ENCODE results near the gene F9. TPM values are rescaled to one million over a fixed set of nuclear protein-coding genes. Genes with fewer than 3 reads are reported as not detected.

Gene F9
- total RNA-seq, 1 experiment from 2014 or later: not detected

DNA sequence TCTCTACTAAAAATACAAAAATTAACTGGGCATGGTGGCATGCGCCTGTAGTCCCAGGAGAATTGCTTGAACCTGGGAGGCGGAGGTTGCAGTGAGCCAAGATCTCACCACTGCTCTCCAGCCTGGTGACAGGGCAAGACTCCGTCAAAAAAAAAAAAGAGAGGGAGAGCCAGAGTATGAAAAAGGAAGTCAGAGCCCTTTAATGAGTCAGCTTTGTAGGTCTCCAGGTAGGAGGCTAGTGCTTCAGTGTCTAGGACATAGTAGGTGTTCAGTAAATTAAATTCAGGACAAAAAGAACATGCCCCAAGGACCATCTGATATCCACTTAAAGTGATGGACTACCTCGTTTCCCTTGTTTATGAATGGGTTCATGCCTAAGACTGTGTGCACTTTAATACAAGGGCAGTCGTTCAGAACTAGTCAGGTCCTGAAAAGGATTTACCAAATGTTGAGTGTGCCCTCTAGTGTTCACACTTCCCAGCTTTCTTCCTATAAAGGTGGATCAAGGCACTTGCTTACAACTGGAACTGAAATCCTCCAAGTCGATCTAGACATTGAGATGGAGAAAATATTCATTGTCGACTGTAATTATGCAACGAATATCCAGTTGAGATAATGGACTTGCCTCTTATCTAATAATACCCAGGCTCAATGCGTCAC is 29.0 kb downstream of the F9 start (continued):
- no peak for TF ChIP-seq FOSL1 (IDR thresholded peaks at IDR 0.05; ENCODE audit: low read depth)

DNA sequence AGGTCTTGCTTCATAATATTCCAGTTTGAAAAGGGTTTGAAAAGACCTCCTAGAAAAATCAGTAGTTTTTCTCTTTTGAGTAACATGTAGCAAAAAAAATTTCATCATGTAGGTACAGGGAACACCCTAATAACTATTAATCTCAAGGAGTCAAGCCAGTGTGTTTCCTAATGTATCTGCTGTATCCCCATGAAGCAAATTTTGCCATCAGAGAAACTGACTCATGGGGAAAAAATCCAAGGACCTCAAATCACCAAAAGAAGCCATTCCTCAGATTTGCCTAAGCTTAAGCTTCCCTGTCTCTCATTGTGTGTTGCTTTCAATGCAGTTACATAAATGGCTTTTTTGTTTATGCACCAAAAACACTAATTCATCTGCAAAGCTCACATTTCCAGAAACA is 29.7 kb downstream of the F9 start:
- Histone ChIP-seq H3K9me2 (ENCODE audit: insufficient read depth) (no peaks in the 10 kb centered on the region), H3K79me2 (ENCODE audit: insufficient read depth, low read length) (no peaks in the 10 kb centered on the region), H3K27me3 (ENCODE audit: insufficient read depth, low read length) (no peaks in the 10 kb centered on the region), H3K4me3 (replicated peaks in 1 of 2; ENCODE audit: low read depth in 1 of 2, low read length in 2 of 2) (no peak overlapping the region), H3K4me1 (ENCODE audit: control insufficient read depth in 1 of 2, insufficient read depth in 2 of 2, low read length in 2 of 2) (no peaks in the 10 kb centered on the region), H3K9ac (ENCODE audit: low read length) (no peak overlapping the region), H3K9me3 (ENCODE audit: control insufficient read depth in 1 of 2, insufficient read depth in 1 of 2, low read depth in 1 of 2, low read length in 2 of 2) (no peaks in the 10 kb centered on the region), H3K27ac (ENCODE audit: low read depth, low read length) (no peak overlapping the region), H3K4me2 (ENCODE audit: low read length) (no peak overlapping the region), H2AFZ (ENCODE audit: low read depth, low read length, poor library complexity, severe bottlenecking) (no peak overlapping the region), H3K36me3 (ENCODE audit: control insufficient read depth in 1 of 2, insufficient read depth in 2 of 2, low read length in 2 of 2) (no peaks in the 10 kb centered on the region), H4K20me1 (ENCODE audit: insufficient read depth) (no peaks in the 10 kb centered on the region)
- no peak for TF ChIP-seq YY1 (IDR thresholded peaks at IDR 0.05; ENCODE audit: extremely low read depth, insufficient replicate concordance, low read depth, low read length)
- TF ChIP-seq, protein P1, sequence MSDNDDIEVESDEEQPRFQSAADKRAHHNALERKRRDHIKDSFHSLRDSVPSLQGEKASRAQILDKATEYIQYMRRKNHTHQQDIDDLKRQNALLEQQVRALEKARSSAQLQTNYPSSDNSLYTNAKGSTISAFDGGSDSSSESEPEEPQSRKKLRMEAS (IDR thresholded peaks at IDR 0.05): no peak
- no peak for TF ChIP-seq SRF (IDR thresholded peaks at IDR 0.05; ENCODE audit: low read depth)
- TF ChIP-seq POLR2AphosphoS5 (IDR thresholded peaks at IDR 0.05; ENCODE audit: low read depth, low read length): no peak
- TF ChIP-seq, protein P2, sequence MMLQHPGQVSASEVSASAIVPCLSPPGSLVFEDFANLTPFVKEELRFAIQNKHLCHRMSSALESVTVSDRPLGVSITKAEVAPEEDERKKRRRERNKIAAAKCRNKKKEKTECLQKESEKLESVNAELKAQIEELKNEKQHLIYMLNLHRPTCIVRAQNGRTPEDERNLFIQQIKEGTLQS (IDR thresholded peaks at IDR 0.05): no peak
- no peak for TF ChIP-seq EZH2phosphoT487 (IDR thresholded peaks at IDR 0.05; ENCODE audit: borderline replicate concordance)
- TF ChIP-seq, protein P3, sequence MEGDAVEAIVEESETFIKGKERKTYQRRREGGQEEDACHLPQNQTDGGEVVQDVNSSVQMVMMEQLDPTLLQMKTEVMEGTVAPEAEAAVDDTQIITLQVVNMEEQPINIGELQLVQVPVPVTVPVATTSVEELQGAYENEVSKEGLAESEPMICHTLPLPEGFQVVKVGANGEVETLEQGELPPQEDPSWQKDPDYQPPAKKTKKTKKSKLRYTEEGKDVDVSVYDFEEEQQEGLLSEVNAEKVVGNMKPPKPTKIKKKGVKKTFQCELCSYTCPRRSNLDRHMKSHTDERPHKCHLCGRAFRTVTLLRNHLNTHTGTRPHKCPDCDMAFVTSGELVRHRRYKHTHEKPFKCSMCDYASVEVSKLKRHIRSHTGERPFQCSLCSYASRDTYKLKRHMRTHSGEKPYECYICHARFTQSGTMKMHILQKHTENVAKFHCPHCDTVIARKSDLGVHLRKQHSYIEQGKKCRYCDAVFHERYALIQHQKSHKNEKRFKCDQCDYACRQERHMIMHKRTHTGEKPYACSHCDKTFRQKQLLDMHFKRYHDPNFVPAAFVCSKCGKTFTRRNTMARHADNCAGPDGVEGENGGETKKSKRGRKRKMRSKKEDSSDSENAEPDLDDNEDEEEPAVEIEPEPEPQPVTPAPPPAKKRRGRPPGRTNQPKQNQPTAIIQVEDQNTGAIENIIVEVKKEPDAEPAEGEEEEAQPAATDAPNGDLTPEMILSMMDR (IDR thresholded peaks at IDR 0.05 in 2 of 3, conservative IDR thresholded peaks at IDR 0.05 in 1 of 3; ENCODE audit: borderline replicate concordance in 1 of 3, insufficient read depth in 1 of 3, low read depth in 2 of 3, low read length in 2 of 3): no peak
- no peak for TF ChIP-seq SIN3A (IDR thresholded peaks at IDR 0.05; ENCODE audit: low read depth)
- no peak for TF ChIP-seq CBX3 (IDR thresholded peaks at IDR 0.05; ENCODE audit: low read depth)
- no peak for TF ChIP-seq ELF1 (IDR thresholded peaks at IDR 0.05; ENCODE audit: borderline replicate concordance, low read depth)
- TF ChIP-seq, protein P4, sequence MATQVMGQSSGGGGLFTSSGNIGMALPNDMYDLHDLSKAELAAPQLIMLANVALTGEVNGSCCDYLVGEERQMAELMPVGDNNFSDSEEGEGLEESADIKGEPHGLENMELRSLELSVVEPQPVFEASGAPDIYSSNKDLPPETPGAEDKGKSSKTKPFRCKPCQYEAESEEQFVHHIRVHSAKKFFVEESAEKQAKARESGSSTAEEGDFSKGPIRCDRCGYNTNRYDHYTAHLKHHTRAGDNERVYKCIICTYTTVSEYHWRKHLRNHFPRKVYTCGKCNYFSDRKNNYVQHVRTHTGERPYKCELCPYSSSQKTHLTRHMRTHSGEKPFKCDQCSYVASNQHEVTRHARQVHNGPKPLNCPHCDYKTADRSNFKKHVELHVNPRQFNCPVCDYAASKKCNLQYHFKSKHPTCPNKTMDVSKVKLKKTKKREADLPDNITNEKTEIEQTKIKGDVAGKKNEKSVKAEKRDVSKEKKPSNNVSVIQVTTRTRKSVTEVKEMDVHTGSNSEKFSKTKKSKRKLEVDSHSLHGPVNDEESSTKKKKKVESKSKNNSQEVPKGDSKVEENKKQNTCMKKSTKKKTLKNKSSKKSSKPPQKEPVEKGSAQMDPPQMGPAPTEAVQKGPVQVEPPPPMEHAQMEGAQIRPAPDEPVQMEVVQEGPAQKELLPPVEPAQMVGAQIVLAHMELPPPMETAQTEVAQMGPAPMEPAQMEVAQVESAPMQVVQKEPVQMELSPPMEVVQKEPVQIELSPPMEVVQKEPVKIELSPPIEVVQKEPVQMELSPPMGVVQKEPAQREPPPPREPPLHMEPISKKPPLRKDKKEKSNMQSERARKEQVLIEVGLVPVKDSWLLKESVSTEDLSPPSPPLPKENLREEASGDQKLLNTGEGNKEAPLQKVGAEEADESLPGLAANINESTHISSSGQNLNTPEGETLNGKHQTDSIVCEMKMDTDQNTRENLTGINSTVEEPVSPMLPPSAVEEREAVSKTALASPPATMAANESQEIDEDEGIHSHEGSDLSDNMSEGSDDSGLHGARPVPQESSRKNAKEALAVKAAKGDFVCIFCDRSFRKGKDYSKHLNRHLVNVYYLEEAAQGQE (IDR thresholded peaks at IDR 0.05; ENCODE audit: low read depth): no peak
- TF ChIP-seq FOSL1 (IDR thresholded peaks at IDR 0.05; ENCODE audit: low read depth): no peak
- TF ChIP-seq TCF7L2 (IDR thresholded peaks at IDR 0.05; ENCODE audit: borderline replicate concordance, extremely low read depth, insufficient read depth, insufficient read length): no peak
- no peak for TF ChIP-seq CEBPB (IDR thresholded peaks at IDR 0.05; ENCODE audit: low read depth)
- TF ChIP-seq EGR1 (IDR thresholded peaks at IDR 0.05; ENCODE audit: low read depth): no peak
- TF ChIP-seq ZFX (IDR thresholded peaks at IDR 0.05): no peak
- BruUV-seq (replicated peaks): no TSS peak
- no peak for ATAC-seq
- ChIA-PET RAD21 (ENCODE audit: low non-redundant PET in 1 of 2, low total read pairs in 2 of 2, uncharacterized antibody in 2 of 2, unreplicated experiment in 2 of 2) (no interaction called here), CTCF (no interaction called here), POLR2A (no interaction called here)
- no peak for DNase-seq (ENCODE audit: low read depth, low spot score)
- intact Hi-C loops (cut with micrococcal nuclease): no loop called here
